Superior temporal gyrus (tissue), 1 donor: ENCODE measurements around the gene SNHG17.

Experiments
- DNase-seq: peaks from one replicate; pipeline ENCODE4 v3.0.0-alpha.2; 2016; ENCODE audit errors: extremely low spot score

SNHG17 gene

GRCh38 chr20:38373898-38374297 is 61.2 kb downstream of the SNHG17 start:
- no peak for DNase-seq

GRCh38 chr20:38373231-38373867 is 61.8 kb downstream of the SNHG17 start:
- DNase-seq, result no peak

GRCh38 chr20:38372806-38373205 is 62.3 kb downstream of the SNHG17 start:
- DNase-seq, result no peak
